Neural cell (in vitro differentiated cells): Measurements from ENCODE around the gene ELMO2. TPM values are rescaled to one million over a fixed set of nuclear protein-coding genes. Genes with fewer than 3 reads are reported as not detected.

ENCODE experiments used
- H2AFZ ChIP-seq: fragments of 200-600, 300-800 bp; sonication (generic), shearing (Covaris generic); 2 replicates; pipeline ENCODE4 v1.6.0; 2014; ENCODE audit warnings: low read depth, mild to moderate bottlenecking, antibody characterized with exemption, low read length, moderate library complexity
- H3F3A ChIP-seq: fragments of 200-600 bp; shearing (Covaris generic); 2 replicates; pipeline ENCODE4 v1.6.1; 2016; ENCODE audit warnings: mild to moderate bottlenecking, moderate library complexity, mixed read lengths, antibody characterized with exemption, low read length; ENCODE audit not compliant: insufficient read depth, poor library complexity, severe bottlenecking
- H3K27ac ChIP-seq: fragments of 200-600, 300-800 bp; sonication (generic), shearing (Covaris generic); 2 replicates; pipeline ENCODE4 v1.5.1; 2014; ENCODE audit warnings: mild to moderate bottlenecking, low read length, moderate library complexity
- H3K27me3 ChIP-seq: fragments of 300-800, 200-600 bp; sonication (generic), shearing (Covaris generic); 2 replicates; pipeline ENCODE4 v1.6.0; 2014; ENCODE audit warnings: mild to moderate bottlenecking, low read depth, low read length, moderate library complexity; ENCODE audit not compliant: insufficient read depth
- H3K36me3 ChIP-seq: fragments of 300-800, 200-600 bp; sonication (generic), shearing (Covaris generic); 2 replicates; pipeline ENCODE4 v1.5.1; 2014; ENCODE audit warnings: mild to moderate bottlenecking, antibody characterized with exemption, low read length, moderate library complexity; ENCODE audit not compliant: insufficient read depth
- H3K4me2 ChIP-seq: fragments of 300-800, 200-600 bp; sonication (generic), shearing (Covaris generic); 2 replicates; pipeline ENCODE4 v1.6.0; 2014; ENCODE audit warnings: mild to moderate bottlenecking, low read length
- H3K4me3 ChIP-seq: fragments of 300-800, 200-600 bp; sonication (generic), shearing (Covaris generic); 2 replicates; pipeline ENCODE4 v1.5.1; 2014; ENCODE audit warnings: mild to moderate bottlenecking, low read length, moderate library complexity
- H3K79me2 ChIP-seq: fragments of 200-600 bp; shearing (Covaris generic); replicated peaks from 2 replicates; pipeline ENCODE4 v1.6.0; 2014; ENCODE audit warnings: mild to moderate bottlenecking, low read length, moderate library complexity; ENCODE audit not compliant: insufficient read depth
- H3K9ac ChIP-seq: fragments of 300-800, 200-600 bp; sonication (generic), shearing (Covaris generic); 2 replicates; pipeline ENCODE4 v1.6.1; 2016; ENCODE audit warnings: mild to moderate bottlenecking, low read length, mixed read lengths
- H3K9me2 ChIP-seq: fragments of 200-600 bp; shearing (Covaris generic); 2 replicates; pipeline ENCODE4 v1.6.1; 2016; ENCODE audit warnings: mild to moderate bottlenecking, low read length, mixed read lengths; ENCODE audit not compliant: insufficient read depth
- H3K9me3 ChIP-seq: fragments of 200-600, 300-800 bp; sonication (generic), shearing (Covaris generic); 2 replicates; pipeline ENCODE4 v1.6.1; 2016; ENCODE audit warnings: mild to moderate bottlenecking, mixed run types, low read length, moderate library complexity, mixed read lengths
- H4K20me1 ChIP-seq: fragments of 200-600 bp; shearing (Covaris generic); 2 replicates; pipeline ENCODE4 v1.6.1; 2016; ENCODE audit warnings: mild to moderate bottlenecking, mixed run types; ENCODE audit not compliant: insufficient read depth
- CTCF ChIP-seq: fragments of 450-650 bp; IDR thresholded peaks from 2 replicates; pipeline ENCODE4 v1.5.1; 2014; ENCODE audit warnings: antibody characterized with exemption, mild to moderate bottlenecking, moderate library complexity; ENCODE audit not compliant: poor library complexity, severe bottlenecking
- EP300 ChIP-seq: fragments of 450-650 bp; conservative IDR thresholded peaks from 2 replicates; pipeline ENCODE4 v1.6.1; 2014; ENCODE audit warnings: antibody characterized with exemption, mild to moderate bottlenecking, moderate library complexity; ENCODE audit not compliant: poor library complexity, severe bottlenecking
- EZH2 ChIP-seq: fragments of 200-600, 300-800 bp; shearing (Covaris generic), sonication (generic); IDR thresholded peaks from 2 replicates; pipeline ENCODE4 v1.6.1; 2014; ENCODE audit warnings: antibody characterized with exemption, low read length, borderline replicate concordance, mild to moderate bottlenecking; ENCODE audit not compliant: insufficient read depth, poor library complexity, severe bottlenecking
- MXI1 ChIP-seq: fragments of 450-650 bp; conservative IDR thresholded peaks from 2 replicates; pipeline ENCODE4 v1.6.1; 2014; ENCODE audit warnings: antibody characterized with exemption, mild to moderate bottlenecking; ENCODE audit not compliant: poor library complexity, severe bottlenecking
- POLR2AphosphoS5 ChIP-seq: IDR thresholded peaks from 2 replicates; pipeline ENCODE4 v1.6.1; 2012
- RAD21 ChIP-seq: fragments of 450-650 bp; conservative IDR thresholded peaks from 2 replicates; pipeline ENCODE4 v1.6.1; 2014; ENCODE audit warnings: antibody characterized with exemption, mild to moderate bottlenecking, moderate library complexity
- SMC3 ChIP-seq: fragments of 450-650 bp; conservative IDR thresholded peaks from 2 replicates; pipeline ENCODE4 v1.6.1; 2014; ENCODE audit warnings: antibody characterized with exemption, mild to moderate bottlenecking, moderate library complexity; ENCODE audit not compliant: poor library complexity
- TAF1 ChIP-seq: IDR thresholded peaks from 2 replicates; pipeline ENCODE4 v1.6.1; 2012; ENCODE audit warnings: low read depth
- polyA plus RNA-seq: library from polyadenylated mRNA; depleted of rRNA; stranded (reverse); fragments of >200 nt; gene quantifications from 2 replicates; pipeline ENCODE4 v1.2.3, GENCODE V29; 2014
- TF ChIP-seq, protein P1 (sequence below): IDR thresholded peaks from 2 replicates; pipeline ENCODE4 v1.6.1; 2012; ENCODE audit warnings: borderline replicate concordance

Gene ELMO2
- polyA plus RNA-seq, 1 donor from 2014 or later = 72.0 TPM

- Histone ChIP-seq H3K27me3 (no peaks in the 10 kb centered on the region), H4K20me1 (no peaks in the 10 kb centered on the region), H3K27ac (no peak overlapping the region), H3K9me2 (no peaks in the 10 kb centered on the region), H3K9ac (no peak overlapping the region), H3K79me2 (no peaks in the 10 kb centered on the region), H3K9me3 (no peaks in the 10 kb centered on the region), H2AFZ (no peak overlapping the region), H3K4me3 (no peak overlapping the region), H3K36me3 (no peaks in the 10 kb centered on the region), H3K4me2 (no peak overlapping the region), H3F3A (no peaks in the 10 kb centered on the region)
- TF ChIP-seq RAD21 = no peak
- no peak for TF ChIP-seq POLR2AphosphoS5
- TF ChIP-seq, protein P1, sequence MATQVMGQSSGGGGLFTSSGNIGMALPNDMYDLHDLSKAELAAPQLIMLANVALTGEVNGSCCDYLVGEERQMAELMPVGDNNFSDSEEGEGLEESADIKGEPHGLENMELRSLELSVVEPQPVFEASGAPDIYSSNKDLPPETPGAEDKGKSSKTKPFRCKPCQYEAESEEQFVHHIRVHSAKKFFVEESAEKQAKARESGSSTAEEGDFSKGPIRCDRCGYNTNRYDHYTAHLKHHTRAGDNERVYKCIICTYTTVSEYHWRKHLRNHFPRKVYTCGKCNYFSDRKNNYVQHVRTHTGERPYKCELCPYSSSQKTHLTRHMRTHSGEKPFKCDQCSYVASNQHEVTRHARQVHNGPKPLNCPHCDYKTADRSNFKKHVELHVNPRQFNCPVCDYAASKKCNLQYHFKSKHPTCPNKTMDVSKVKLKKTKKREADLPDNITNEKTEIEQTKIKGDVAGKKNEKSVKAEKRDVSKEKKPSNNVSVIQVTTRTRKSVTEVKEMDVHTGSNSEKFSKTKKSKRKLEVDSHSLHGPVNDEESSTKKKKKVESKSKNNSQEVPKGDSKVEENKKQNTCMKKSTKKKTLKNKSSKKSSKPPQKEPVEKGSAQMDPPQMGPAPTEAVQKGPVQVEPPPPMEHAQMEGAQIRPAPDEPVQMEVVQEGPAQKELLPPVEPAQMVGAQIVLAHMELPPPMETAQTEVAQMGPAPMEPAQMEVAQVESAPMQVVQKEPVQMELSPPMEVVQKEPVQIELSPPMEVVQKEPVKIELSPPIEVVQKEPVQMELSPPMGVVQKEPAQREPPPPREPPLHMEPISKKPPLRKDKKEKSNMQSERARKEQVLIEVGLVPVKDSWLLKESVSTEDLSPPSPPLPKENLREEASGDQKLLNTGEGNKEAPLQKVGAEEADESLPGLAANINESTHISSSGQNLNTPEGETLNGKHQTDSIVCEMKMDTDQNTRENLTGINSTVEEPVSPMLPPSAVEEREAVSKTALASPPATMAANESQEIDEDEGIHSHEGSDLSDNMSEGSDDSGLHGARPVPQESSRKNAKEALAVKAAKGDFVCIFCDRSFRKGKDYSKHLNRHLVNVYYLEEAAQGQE = no peak
- TF ChIP-seq SMC3 = no peak
- TF ChIP-seq EP300 = no peak
- no peak for TF ChIP-seq TAF1
- no peak for TF ChIP-seq MXI1
Observed at GRCh38 chr20:46333161-46333991, 73.0 kb downstream of the ELMO2 start.

GRCh38 chr20:46332373-46333160 is 73.8 kb downstream of the ELMO2 start:
- H4K20me1 ChIP-seq = no peaks in the 10 kb centered on the region
- H3K9me3 ChIP-seq = no peaks in the 10 kb centered on the region
- H3K79me2 ChIP-seq = no peaks in the 10 kb centered on the region
- H3K9me2 ChIP-seq = no peaks in the 10 kb centered on the region
- no peaks in the 10 kb centered on the region for H3K27me3 ChIP-seq
- H3K9ac ChIP-seq = no peak overlapping the region
- no peak overlapping the region for H3K27ac ChIP-seq
- H2AFZ ChIP-seq = no peak overlapping the region
- no peak for TF ChIP-seq RAD21
- TF ChIP-seq, protein P1 = no peak
- no peak for TF ChIP-seq CTCF
- TF ChIP-seq MXI1 = no peak
- no peak for TF ChIP-seq EZH2
- no peak for TF ChIP-seq POLR2AphosphoS5
- TF ChIP-seq EP300 = no peak
- TF ChIP-seq TAF1 = no peak
- TF ChIP-seq SMC3 = no peak
- no peaks in the 10 kb centered on the region for H3F3A ChIP-seq
- H3K4me3 ChIP-seq = no peak overlapping the region
- no peaks in the 10 kb centered on the region for H3K36me3 ChIP-seq
- H3K4me2 ChIP-seq = no peak overlapping the region
